ENCODE results near the gene CTAGE15. TPM values are rescaled to one million over a fixed set of nuclear protein-coding genes. Genes with fewer than 3 reads are reported as not detected.
"Not testable (repeated sequence)": the region's sequence is repeated elsewhere in the genome, so short reads cannot be mapped to it uniquely, and the experiment has no call there.

The CTAGE15 gene
- total RNA-seq: 1 to 10 TPM in 1 of 2 experiments, not detected in 1; 1.4 TPM

DNA sequence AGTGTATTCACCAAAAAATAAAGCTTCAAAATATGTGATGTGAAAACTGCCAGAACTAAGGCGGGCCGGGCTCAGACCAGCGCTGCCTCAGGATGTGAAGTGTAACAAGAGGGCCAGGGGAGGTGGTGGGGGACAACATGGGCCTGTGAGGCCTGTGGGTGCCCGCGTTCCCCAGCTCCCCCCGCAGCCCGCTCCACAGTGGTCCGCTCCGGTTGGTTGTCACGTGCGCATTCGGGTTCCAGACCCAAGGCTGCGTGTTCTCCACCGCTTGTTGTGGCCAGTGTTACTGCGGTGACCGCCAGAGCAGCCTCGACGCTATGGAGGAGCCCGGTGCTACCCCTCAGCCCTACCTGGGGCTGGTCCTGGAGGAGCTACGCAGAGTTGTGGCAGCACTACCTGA is at the start of gene CTAGE15:
Gene CTAGE15, plus strand, starts transcription at position 301 of the 400 bp plus-strand sequence. Its CDS starts 17 bp downstream, at position 318.
- CTCF ChIA-PET; POLR2A ChIA-PET; DNase-seq; intact Hi-C loops (cut with DNase I, micrococcal nuclease); H3K4me3 Mint-ChIP-seq; H3K4me1 Mint-ChIP-seq; H3K9me3 Mint-ChIP-seq (ENCODE audit: low read depth); H3K36me3 Mint-ChIP-seq (ENCODE audit: low read depth); ATAC-seq; H3K27ac Mint-ChIP-seq; H3K27me3 Mint-ChIP-seq: not testable (repeated sequence)

DNA sequence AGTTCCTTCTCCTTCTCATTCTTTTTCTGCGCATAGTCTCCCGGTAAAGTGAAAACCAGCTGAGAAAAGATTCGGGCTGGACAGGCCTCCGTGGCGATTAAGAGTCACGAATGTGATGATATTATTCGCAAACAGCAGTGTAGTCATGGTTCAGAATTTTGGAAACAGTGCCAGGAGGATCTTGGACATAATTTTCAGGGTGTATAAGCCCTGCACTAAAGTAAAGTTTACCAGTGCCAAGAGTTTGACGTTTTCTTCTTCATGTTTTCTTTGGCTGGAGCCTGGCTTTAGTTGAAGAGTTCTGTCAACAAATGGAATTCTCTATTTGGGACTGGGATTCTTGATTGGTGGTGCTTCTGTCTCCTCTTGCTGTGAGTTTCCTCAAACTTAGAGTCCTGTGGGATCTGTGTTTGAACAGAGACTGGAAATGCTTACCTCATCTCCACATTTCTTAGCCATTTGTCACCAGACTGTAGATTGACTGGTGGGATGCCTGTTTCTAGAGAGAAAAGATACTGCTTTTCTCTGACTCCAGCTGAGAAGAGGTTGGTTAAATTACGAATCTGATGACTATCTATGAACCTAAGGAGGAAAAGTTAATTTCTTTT is 49.2 kb upstream of the CTAGE15 start:
- intact Hi-C loops (cut with DNase I, micrococcal nuclease); H3K9me3 Mint-ChIP-seq (ENCODE audit: low read depth); H3K27ac Mint-ChIP-seq; ATAC-seq; H3K36me3 Mint-ChIP-seq (ENCODE audit: low read depth); CTCF ChIA-PET; H3K27me3 Mint-ChIP-seq; H3K4me1 Mint-ChIP-seq; POLR2A ChIA-PET; H3K4me3 Mint-ChIP-seq; DNase-seq: not testable (repeated sequence)

GRCh38 chr7:143531169-143531926 is 40.3 kb upstream of the CTAGE15 start:
- H3K36me3 Mint-ChIP-seq (ENCODE audit: low read depth); intact Hi-C loops (cut with DNase I, micrococcal nuclease); H3K9me3 Mint-ChIP-seq (ENCODE audit: low read depth); ATAC-seq; H3K27me3 Mint-ChIP-seq; POLR2A ChIA-PET; H3K4me3 Mint-ChIP-seq; DNase-seq; H3K27ac Mint-ChIP-seq; CTCF ChIA-PET; H3K4me1 Mint-ChIP-seq: not testable (repeated sequence)

- CTCF ChIA-PET; DNase-seq; H3K27ac Mint-ChIP-seq; H3K27me3 Mint-ChIP-seq; POLR2A ChIA-PET; ATAC-seq; H3K4me1 Mint-ChIP-seq; intact Hi-C loops (cut with DNase I, micrococcal nuclease); H3K36me3 Mint-ChIP-seq (ENCODE audit: low read depth); H3K9me3 Mint-ChIP-seq (ENCODE audit: low read depth); H3K4me3 Mint-ChIP-seq: not testable (repeated sequence)
Observed at GRCh38 chr7:143531932-143532331, 39.7 kb upstream of the CTAGE15 start.

DNA sequence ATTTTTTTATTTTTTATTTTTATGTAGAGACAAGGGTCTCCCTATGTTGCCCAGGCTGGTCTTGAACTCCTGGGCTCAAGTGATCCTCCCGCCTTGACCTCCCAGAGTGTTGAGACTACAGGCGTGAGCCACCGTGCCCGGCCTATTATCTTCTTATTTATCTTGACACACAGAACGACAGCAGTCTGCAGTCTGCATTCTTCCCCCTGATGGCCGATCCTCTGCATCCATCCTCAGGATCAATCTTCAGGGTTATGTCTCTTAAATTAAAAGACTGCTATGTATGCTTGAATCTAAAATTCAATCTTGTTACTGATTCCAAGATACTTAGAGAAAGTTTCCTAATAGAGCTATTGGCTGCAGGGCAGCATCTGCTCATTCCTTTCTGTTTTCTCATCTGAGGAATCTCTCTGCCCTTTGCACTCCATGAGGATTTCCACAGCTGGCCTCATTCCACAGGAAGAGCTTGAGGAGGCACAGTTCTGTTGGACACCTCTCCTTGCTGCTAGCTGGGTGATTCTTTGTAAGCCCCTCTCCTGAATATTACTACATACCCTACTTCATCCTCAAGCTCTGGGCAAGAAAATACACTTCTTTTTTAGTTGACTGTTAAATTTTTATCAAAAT is 38.3 kb upstream of the CTAGE15 start:
- ATAC-seq; CTCF ChIA-PET; DNase-seq; H3K36me3 Mint-ChIP-seq (ENCODE audit: low read depth); H3K27me3 Mint-ChIP-seq; H3K27ac Mint-ChIP-seq; POLR2A ChIA-PET; H3K4me1 Mint-ChIP-seq; H3K9me3 Mint-ChIP-seq (ENCODE audit: low read depth); intact Hi-C loops (cut with DNase I, micrococcal nuclease); H3K4me3 Mint-ChIP-seq: not testable (repeated sequence)

- DNase-seq; H3K27ac Mint-ChIP-seq; H3K4me1 Mint-ChIP-seq; H3K27me3 Mint-ChIP-seq; H3K36me3 Mint-ChIP-seq (ENCODE audit: low read depth); intact Hi-C loops (cut with DNase I, micrococcal nuclease); H3K9me3 Mint-ChIP-seq (ENCODE audit: low read depth); H3K4me3 Mint-ChIP-seq; CTCF ChIA-PET: not testable (repeated sequence)
- POLR2A ChIA-PET: interaction anchor here (0.6 kb wide), 1 partner anchor 174 kb away, joined by 6 read pairs; the partner anchor contains the start of gene FAM131B
- ATAC-seq: peak; percentile 76
Observed at GRCh38 chr7:143536443-143536842, 35.2 kb upstream of the CTAGE15 start.

DNA sequence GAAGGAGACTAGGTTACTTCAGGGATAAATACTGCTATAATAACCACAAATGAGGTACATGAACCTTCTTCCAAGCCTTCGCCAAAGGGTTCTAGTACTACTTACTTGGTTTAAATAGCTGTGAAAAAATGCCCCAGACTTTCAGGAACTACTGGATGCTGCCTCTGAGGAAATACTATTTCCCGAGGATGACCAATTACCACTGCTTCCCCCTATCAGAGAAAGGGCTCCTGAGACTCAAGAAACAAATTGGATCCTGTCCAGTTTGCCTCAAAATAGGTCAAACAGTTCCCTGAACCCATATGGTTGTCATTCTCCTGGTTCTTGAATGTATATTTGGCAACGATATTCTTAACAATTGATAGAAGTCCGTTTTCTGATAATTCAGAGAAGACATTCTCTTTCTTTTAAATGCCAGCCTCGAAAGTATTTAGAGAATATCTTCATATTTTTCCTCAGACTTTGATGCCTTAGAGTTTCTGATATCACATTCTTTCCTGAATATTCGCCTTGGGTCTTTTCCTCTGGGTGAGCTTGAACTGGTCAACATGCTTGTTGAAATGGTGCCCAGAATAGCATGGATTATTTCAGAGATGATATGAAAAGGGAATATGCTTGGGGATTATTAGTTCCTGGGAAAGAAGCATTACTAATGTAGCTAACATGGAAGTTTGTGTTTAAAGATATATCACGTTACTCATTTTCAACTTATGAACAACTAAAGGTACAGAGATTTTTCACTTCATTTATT is 28.1 kb upstream of the CTAGE15 start:
- H3K4me3 Mint-ChIP-seq; intact Hi-C loops (cut with DNase I, micrococcal nuclease); H3K36me3 Mint-ChIP-seq (ENCODE audit: low read depth); H3K27me3 Mint-ChIP-seq; DNase-seq; H3K27ac Mint-ChIP-seq; POLR2A ChIA-PET; H3K9me3 Mint-ChIP-seq (ENCODE audit: low read depth); CTCF ChIA-PET; ATAC-seq; H3K4me1 Mint-ChIP-seq: not testable (repeated sequence)

- H3K9me3 Mint-ChIP-seq (ENCODE audit: low read depth); intact Hi-C loops (cut with DNase I, micrococcal nuclease); CTCF ChIA-PET; DNase-seq; H3K36me3 Mint-ChIP-seq (ENCODE audit: low read depth); ATAC-seq; H3K4me1 Mint-ChIP-seq; H3K27me3 Mint-ChIP-seq; H3K27ac Mint-ChIP-seq; H3K4me3 Mint-ChIP-seq; POLR2A ChIA-PET: not testable (repeated sequence)
Observed at GRCh38 chr7:143555968-143556367, 15.6 kb upstream of the CTAGE15 start.

DNA sequence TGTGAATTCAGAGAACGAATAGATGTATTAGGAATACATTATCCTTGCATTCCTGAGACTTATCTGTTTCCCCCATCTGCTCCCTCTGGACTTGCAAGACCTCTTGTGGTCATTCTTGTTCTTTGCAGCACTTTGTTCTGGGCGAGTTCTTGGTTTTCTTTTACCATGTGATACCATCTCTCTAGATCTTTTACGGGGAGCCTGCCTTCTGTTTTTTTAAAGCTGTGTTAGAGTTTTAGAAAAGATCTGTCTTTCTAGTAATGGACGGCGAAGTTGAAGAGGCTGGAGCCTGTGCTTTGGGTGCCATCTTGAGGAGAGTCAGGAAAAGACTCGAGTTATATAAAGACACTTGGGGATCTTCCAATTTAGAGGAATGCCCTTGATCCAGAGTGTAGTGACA is 8.3 kb upstream of the CTAGE15 start:
- H3K27me3 Mint-ChIP-seq; H3K4me1 Mint-ChIP-seq; H3K27ac Mint-ChIP-seq; intact Hi-C loops (cut with DNase I, micrococcal nuclease); H3K9me3 Mint-ChIP-seq (ENCODE audit: low read depth); H3K36me3 Mint-ChIP-seq (ENCODE audit: low read depth); H3K4me3 Mint-ChIP-seq; CTCF ChIA-PET; POLR2A ChIA-PET; DNase-seq: not testable (repeated sequence)
- ATAC-seq: peak; percentile 72

- H3K4me3 Mint-ChIP-seq; CTCF ChIA-PET; H3K36me3 Mint-ChIP-seq (ENCODE audit: low read depth); H3K27ac Mint-ChIP-seq; H3K9me3 Mint-ChIP-seq (ENCODE audit: low read depth); H3K4me1 Mint-ChIP-seq; H3K27me3 Mint-ChIP-seq; intact Hi-C loops (cut with DNase I, micrococcal nuclease); POLR2A ChIA-PET; ATAC-seq; DNase-seq: not testable (repeated sequence)
Observed at GRCh38 chr7:143566001-143566400, 5.6 kb upstream of the CTAGE15 start.

DNA sequence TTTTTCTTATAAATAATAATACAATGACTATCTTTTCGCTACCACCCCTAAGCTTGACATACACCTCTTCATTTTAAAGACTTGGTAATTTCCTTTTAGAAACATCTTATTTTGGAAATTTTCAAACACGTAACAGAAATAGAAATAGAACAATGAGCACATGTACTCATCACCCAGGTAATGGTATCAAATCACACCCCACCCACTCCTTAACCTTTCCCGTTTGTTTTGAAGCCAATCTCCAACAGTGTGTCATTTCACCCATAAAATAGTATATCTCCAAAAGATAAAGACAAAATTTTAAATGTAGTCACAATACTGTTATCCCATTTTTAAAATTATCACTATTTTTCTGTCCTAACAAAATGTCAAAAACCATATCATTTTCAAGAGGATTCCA is 16.6 kb downstream of the CTAGE15 start:
- intact Hi-C loops (cut with DNase I, micrococcal nuclease); DNase-seq; H3K4me1 Mint-ChIP-seq; H3K4me3 Mint-ChIP-seq; H3K9me3 Mint-ChIP-seq (ENCODE audit: low read depth); POLR2A ChIA-PET; H3K27ac Mint-ChIP-seq; CTCF ChIA-PET; H3K36me3 Mint-ChIP-seq (ENCODE audit: low read depth); H3K27me3 Mint-ChIP-seq: not testable (repeated sequence)
- peak; percentile 49 for ATAC-seq
